Fibroblast of skin of left quadriceps (primary cell): ENCODE measurements around the gene GRHL3.

ENCODE experiments used
- DNase-seq, 2 experiments: peaks; one replicate each; pipeline ENCODE4 v3.0.0-alpha.2; 2013; ENCODE audit warnings: low read depth in 2 of 2

GRHL3 gene

DNA sequence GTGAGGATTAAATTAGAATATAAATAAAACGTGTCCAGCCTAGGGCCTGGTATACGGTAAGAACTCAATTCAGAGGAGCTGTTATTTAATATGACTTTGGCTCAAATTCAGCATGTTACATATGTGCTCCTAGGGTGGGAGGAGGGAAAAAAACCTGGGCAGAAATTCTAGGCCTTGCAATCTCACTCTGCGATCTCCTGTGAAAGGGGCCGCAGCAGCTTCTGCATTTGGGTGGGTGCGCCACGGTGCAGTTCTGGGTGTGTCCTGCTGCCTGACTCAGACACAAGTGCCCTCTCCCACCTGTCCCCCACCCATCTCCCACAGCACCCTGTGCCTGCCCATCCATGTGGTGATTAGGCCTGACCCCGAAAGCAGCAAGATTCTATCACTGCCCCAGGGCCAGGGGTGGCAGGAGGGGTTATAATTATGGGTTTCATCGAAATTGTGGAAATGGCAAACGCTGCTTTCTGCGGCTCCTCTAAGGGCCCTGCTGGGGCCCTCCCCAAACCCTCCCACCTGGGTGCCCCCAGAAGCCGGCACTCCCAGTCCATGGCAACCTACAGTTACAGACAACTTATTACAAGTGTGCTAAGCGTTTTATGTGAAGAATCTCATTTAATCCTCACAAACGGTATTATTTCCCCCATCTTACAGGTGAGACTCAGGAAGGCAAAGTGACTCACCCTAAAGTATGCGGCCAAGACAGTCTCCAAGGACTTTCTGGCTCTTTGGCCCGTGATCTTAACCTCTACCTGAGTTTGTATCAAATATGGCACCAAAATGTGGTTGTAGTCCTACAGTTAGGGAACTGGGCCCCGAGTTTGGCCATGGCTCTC, 25.5 kb upstream of the GRHL3 start:
- no peak for DNase-seq

DNA sequence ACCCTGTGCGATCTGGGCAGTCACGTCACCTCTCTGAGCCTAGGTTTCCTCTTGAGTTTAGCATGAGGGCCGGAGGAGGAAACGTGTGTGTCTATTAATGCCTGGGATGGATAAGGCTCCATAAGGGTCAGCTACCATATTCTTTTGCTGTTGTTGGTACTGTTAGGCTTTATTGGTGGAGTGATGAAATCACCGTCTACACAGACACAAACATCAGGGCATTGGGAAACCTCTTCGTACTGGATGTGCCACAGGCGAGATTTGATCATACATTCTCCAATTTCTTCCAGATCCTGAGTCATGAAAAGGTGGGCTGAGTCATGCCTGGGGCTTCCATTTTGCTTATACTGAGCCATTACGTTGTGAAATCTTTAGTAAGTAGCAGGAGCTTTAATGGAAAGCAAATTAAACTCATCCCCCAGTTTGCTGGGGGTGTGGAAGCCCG, 24.9 kb upstream of the GRHL3 start:
- peak; percentile 95 for DNase-seq

DNA sequence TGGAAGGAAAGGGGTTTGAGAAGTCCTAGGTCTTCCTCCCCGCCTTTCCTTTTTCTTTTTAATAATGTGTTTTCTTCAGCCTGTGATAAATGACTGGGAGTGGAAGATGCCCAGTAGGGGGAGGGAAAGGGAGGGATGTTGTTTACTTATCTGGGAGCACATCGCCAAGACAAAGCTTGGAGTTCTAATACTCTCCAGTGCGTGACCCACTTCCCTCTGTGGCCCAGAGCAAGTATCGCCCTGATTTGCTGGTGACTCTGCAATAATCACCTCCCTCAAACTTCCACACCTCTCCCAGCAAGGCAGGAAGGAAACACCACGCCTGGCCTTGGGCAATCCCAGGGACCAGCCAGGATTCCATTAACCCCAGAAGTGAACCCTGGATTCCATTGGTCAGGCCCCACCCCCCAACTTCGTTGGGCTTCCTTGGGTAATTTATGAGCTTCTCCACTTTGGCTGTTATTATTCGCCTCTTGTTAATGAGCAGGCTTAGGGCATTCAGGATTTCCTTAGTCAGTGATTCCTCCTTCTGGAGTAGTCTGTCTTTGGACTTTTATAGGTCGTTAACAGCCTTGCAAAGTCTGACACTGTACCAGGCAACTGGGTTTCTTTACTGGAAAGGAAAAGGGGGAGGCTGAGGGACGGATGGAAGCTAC, 24.3 kb upstream of the GRHL3 start:
- peak; percentile 78 to 81 for DNase-seq

DNA sequence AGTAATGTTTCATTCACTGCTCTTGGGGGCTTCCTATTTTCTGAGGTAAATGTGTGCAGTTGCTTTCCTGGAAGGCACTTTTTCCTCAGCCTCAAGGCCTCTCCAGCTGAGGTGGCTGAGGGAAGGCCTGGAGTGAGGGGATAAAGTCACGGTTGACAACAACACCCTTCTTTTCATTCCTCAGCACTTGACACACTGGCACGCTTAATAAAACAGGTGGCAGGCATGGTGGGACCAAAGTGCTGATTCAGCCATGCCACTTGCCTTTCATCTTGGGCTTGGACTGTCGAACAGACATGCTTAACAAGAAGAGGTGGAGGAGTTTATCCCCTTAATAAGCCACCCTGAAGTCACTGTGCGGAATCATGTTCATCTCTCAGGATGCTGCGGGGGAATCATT, 23.6 kb upstream of the GRHL3 start:
- no peak for DNase-seq

DNA sequence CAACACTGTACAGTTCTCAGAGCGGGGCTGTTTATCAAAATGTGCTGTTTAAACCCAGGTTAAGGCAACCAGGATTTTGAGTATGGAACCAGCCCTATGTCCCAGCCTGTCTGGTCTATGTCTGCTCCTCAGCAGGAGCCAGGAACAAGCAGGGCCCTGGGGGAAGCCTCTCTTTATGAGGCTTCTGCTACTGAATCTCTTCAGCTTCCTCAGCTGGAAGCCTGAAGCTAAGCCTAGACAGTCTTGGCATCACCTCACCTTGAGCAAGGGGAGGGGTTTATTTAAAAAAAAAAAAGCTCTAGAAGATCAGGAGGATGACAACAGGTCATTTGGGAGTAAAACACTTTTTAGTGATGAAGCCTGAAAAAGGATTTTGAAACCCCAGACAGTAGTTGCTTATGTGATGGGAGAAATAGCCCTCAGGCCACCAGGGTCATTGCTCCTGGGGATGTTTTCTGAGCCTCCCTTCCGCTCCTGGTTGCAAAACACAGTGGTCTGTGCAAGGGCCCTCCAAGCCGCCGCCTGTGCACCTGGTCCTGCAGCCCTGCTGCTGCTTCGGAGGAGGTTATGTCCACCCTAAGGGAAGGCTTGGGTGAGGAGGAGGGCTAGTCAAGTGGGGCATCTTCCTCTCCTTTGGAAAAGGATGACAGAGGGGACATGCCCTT, 21.8 kb upstream of the GRHL3 start:
- no peak for DNase-seq

DNA sequence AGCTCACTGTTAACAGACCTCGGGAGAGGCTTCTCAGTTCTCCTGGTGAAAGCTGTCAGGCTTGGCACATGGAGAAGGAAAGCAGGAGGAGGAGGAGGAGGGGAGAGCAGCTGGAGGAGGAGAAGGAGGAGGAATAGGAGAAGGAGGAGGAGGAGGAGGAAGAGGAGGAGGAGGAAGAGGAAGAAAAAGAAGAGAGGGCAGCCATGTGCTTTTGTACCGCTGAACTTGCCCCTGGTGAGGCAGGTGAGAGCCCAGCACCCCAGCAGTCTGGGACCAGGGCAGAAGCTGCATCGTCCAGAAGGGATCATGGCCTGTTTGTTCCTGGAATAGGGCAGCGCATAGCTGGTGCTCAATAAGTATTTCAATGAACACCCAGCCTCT, 21.3 kb upstream of the GRHL3 start:
- DNase-seq: no peak

DNA sequence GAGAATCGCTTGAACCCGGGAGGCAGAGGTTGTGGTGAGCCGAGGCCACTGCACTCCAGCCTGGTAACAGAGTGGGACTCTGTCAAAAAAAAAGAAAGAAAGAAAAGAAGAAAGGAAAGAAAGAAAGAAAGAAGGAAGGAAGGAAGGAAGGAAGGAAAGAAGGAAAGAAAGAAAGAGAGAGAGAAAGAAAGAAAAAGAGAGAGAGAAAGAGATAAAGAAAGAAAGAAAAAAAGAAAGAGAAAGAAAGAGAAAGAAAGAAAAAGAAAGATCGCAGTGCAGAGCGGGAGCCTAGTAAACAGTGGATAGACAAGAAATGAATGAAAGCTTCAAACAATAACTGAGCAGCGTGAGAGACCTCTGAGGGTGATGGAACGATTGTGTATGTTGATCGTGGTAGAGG, 20.6 kb upstream of the GRHL3 start:
- no peak for DNase-seq

DNA sequence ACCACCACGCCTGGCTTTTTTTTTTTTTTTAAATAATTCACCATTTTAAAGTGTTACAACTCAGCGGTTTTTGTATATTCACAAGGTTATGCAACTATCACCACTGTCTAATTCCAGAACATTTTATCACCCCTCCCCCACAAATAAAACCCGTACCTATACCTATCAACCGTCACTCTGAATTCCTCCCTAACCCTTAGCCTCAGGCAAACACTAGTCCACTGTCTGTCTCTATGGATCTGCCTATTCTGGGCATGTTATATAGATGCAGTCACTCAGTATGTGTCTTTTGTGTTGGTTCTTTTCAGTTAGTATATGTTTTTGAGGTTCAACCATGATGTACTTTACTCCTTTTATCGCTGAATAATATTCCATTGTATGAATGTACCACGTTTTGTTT, 19.3 kb upstream of the GRHL3 start:
- DNase-seq: no peak

DNA sequence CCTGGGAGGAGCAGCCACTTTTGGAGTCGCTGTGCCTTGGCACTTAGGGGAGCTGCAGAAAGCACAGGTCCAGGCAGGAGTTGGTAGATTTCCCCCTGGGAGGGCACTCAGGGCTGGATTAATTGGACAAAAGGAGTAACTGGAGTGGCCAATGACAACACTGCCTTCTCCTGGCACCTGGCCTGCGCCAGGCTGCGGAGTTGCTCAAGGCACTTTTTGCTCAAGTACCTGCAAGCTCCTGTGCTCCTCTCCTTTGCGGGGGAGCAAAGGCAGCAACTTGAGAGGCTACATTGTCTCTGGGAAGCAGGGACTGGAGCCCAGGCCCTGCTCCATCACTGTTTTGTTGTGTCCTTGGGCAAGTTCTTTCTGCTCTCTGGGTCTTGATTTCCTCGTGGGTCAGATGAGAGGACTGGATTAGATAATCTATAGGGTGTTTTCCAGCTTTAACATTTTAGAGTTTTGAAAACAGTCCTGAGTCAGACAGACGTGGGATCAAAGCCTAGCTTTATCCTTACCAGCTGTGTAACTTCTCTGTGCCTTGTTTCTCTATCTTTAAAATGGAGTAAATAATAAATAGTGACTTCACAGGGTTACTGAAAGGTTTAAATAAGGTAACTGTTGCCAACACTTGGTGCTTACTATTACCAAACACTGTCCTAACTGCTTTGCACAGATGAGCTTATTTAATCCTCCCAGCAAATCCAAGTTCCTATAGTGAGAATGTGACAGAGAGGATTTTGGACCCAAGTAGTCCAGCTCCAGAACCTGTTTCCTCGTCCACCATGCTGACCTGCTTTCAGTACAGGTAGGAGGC, 18.0 kb upstream of the GRHL3 start:
- DNase-seq: no peak

DNA sequence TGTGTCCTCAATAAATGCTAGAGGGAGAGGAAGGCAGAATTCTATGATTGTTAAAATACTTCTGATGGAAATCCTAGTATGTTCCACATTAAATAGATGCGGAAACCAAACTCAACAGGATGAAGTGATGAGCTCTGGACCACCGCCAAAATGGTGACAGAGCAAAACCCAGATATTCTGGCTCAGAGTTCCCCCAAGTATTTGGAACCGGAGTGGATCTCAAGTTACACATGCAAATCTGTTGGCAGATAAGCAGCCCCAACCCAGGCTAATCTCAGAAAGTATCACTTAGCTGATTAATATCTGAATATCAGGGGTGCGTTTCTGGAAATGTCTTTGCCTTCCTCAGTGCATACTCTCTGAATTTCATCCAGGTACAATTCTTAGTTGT, 17.4 kb upstream of the GRHL3 start:
- DNase-seq: peak; percentile 43 to 44

DNA sequence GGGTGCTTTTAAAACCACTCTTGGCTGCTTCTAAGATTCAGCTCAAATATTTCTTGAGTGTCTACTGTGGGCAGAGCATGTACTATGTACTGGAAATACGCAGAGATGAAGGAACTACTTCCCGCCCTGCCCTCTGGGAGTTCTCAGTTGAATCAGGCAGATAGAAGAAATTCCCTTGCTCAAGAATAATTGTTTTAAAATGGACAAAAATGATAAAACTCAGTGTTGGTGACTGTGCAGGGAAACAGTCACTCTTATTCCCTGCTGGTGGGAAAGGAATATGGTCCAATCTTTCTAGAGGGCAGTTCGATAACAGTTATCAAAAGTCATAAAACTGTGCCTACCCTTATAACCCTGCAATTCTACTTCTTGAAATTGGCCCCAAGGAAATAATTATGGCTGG, 16.9 kb upstream of the GRHL3 start:
- DNase-seq: no peak

DNA sequence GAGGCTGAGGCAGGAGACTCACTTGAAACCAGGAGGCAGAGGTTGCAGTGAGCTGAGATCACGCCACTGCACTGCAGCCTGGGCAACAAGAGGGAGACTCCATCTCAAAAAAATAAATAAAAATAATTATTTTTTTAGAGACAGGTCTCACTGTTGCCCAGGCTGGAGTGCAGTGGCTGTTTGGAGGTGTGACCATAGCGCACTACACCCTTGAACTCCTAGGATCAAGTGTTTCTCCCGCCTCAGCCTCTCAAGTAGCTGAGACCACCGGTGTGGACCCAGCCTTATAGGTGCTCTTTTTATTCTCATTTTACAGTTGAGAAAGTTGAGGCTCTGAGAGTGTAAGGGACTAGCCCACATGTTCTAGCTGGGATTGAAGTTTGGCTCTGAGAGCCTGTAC, 15.6 kb upstream of the GRHL3 start:
- no peak for DNase-seq

DNA sequence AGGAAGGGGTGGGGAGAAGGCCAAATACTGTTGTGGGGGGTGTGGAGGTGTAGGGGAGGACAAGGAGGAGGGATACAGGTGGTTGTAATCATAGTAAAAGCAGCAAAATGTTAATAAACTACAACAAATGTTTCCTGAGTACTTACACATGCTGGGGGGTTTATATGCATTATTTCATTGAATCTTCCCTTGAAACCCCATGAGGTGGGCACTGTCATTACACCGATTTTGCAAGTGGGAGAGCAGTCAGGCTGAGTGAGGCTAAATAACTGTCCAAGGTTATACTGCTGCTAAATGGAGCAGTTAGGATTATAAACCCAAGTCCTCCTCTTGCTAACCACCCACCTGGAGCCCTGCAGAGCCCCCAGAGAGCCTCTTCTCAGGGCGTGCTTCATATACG, 14.4 kb upstream of the GRHL3 start:
- no peak for DNase-seq

DNA sequence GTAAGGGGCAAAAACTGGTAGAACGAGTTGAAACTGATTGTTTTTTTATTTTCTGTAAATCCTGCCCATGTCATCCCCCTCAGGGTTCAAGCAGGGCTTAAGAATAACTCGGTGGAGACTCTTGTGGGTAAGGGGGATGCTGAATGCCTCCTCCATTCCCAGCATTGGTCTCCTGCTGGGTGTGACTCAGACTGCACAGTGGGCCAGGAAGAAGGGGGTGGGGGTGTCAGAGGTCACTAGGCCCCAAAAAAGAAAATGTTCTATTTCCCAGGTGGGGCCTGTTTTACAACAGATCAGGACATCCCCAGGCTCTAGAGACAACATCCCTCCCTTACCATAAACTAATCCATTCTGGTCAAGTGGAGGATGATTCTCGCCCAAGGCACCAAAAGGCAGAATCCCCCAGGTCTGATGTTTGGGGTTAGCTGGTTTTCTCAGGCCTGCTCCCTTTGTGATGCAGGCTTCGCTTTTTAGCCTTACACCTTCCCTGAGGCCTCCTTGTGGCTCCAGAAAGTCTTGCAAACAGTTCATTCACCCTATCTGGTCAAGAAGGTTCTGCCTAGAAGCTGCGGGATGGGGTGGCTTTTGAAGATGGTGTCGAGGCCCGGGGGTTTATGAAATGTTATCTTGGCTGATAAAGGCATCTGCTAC, 10.7 kb upstream of the GRHL3 start:
- no peak for DNase-seq

DNA sequence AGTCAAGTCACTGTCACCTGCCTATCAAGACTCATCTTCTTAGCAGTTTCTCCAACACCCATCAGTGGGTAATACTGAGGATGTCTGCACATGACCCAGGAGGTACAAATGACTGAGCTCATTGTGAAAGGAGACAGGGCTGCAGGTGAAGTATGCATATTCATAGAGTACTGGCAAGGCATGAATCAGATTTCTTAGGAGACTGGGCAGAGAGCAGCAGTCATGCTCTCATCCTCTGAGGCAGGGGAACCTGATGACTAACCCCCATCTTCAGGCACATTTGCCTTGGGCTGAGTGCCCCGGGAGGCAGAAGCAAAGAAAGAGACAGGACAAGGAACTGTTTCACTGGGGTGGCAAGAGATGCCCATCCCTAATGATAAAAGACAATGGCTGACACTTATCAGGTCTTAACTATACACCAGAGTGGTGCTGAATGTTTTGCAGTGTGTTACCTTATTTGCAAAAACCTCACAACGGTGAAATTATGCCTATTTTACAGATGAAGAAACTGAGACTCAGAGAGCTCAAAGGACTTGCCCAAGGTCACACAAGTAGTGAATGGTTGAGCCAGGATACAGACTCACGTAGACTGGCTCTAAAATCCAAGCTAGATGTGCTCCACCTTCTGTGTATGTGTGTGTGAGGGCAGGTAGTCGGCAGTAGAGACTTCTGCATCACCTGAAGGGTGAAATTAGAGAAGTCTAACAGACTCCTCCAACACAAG, 9.2 kb upstream of the GRHL3 start:
- DNase-seq: no peak

DNA sequence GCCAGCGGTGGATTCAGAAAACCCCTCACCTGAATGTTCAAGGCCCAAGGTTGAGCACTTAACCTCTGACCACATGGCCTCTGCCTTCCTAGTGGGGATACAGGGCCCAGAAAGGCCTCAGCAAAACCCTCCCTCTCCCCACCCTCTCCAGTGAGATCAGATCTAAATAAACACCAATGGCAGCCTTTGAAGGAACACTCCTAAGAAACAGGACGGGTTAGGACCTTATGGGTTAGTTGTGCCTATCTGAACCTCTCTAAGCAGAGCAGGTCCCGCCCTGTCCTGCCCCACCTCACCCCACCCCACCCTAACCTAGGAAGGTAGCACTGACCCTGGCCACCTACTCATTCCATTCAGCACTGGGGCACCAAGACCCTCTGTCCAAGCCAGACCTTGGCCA, 7.9 kb upstream of the GRHL3 start:
- no peak for DNase-seq

DNA sequence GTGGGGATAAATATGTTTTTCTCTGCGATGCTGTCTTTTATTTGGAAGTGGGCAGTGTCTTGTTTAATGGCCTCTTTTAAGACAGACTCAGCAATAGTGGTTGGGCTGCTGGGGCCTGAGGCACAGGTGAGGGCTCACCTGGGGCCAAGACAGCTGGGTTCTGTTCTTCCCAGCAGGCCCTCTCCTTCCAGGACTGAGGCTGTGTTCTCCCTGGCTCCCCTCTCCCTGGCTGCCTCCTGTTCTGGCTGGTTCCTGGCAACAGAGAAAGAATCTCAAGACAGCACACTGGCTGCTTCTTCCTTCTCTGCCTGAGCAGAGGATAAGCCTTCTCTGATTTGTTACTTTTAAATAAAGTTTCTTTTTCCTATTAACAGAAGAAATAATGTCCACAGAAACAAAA, 7.4 kb upstream of the GRHL3 start:
- no peak for DNase-seq

DNA sequence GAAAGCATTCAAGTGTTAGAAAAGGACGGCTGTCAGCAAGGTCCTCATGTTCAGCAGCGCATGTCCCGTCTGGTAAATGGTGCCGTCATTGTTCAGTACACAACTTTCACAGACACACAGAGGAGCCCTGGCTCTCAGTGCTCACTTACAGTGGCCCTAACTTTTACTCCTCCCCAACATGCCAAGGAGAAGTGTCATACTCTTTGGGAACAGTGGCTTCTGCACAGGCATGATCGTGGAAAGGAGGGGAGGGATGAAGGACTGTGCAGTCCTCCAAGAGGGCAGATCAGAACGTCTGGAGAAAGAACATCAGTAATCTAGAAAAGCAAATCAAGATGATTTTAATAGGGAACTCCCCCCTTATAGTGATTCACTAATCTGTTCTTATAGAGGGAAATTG, 3.8 kb upstream of the GRHL3 start:
- no peak for DNase-seq

DNA sequence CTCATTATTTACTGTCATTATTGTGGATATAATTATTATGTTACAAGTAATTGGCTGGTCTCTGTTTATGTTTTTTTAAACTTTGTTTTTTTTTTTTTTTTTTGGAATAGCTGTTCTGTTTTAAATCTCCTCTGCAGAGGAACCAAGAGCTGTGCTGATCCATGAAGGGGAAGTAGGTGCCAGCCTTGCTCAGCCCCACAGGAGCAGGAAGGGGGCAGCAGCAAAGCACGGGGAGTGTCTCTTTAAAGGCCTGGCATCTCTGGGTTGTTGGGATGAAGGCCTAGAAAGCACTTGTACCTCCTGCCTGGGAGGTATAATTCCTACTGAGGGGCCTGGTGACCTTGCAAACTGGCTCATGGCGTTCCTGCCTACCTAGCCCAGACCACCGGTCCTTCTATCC, 2.5 kb upstream of the GRHL3 start:
- no peak for DNase-seq

DNA sequence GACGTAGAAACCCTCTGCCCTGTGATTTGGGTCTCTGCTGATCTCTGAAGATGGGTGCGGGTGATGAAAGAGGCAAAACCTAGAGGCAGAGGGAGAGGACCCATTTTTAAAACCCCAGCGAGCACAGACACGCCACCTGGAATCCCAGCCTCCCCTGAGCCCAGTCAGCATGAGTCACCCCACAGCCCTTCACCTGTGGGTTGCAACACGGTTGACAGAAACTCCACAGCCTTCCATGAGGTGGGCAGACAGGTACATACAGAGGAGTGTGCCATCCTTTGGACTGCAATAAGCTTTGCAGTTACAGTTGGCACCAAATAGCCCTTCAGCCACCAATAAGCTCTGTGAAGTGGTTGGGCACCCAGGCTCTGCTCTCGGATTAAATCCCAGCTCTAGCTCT, 2.1 kb upstream of the GRHL3 start:
- DNase-seq: no peak
